Measurements from ENCODE around the gene DIAPH3.

DIAPH3 gene

DNA sequence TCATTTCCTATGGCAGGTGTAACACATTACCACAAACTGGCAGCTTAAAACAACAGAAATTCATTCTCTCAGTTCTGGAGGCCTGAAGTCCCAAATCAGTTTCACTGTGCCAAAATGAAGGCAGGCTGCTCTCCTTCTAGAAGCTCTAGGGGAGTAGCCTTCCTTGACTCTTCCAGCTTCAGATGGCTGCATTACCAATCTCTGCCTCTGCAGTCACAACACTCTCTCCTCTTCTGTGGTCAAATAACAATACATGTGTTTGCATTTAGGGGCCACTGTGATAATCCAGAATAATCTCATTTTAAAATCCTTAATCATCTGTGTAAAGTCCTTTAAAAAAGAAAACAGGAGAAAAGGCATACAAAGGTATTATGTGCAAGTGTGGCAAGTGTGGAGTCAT is 7.8 kb downstream of the DIAPH3 start:
- peak; percentile 26 for DNase-seq (ENCODE audit: low read depth)
- H3K4me3 ChIP-seq (ENCODE audit: control insufficient read depth, low read depth, low read length), result no peak overlapping the region
- no peak for TF ChIP-seq CTCF (conservative IDR thresholded peaks at IDR 0.05; ENCODE audit: control insufficient read depth, insufficient read depth, low read depth, low read length)

- no peak overlapping the region for H3K4me3 ChIP-seq (ENCODE audit: control insufficient read depth, low read depth, low read length)
- no peak for TF ChIP-seq CTCF (conservative IDR thresholded peaks at IDR 0.05; ENCODE audit: control insufficient read depth, insufficient read depth, low read depth, low read length)
Measured at GRCh38 chr13:60152904-60153303, 10.8 kb downstream of the DIAPH3 start.

DNA sequence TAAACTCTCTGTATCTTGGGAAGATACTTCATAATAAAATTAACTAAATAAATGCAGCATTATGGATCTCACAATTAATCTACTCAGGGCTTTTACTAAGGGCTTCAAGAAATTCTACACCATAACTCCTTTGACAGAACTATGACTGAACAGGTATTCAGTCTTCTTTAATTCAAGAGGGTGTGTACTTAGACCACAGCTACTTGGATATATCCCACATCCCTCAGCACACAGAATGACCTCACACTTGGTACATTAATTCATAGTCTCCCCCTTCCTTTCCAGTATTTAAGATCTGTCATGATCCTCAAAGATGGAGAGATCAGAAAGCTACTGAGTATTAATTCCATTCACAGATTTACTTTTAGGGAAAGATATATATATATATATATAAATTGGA is 11.6 kb downstream of the DIAPH3 start:
- no peak for TF ChIP-seq CTCF (conservative IDR thresholded peaks at IDR 0.05; ENCODE audit: control insufficient read depth, insufficient read depth, low read depth, low read length)
- H3K4me3 ChIP-seq (ENCODE audit: control insufficient read depth, low read depth, low read length), result no peak overlapping the region
- peak; percentile 37 for DNase-seq (ENCODE audit: low read depth)

More at GRCh38 chr13:60152904-60153303, 10.8 kb downstream of the DIAPH3 start:
- DNase-seq (ENCODE audit: low read depth), result peak; percentile 16

GRCh38 chr13:60150538-60150937 is 13.2 kb downstream of the DIAPH3 start:
- no peak for TF ChIP-seq CTCF (conservative IDR thresholded peaks at IDR 0.05; ENCODE audit: control insufficient read depth, insufficient read depth, low read depth, low read length)
- DNase-seq (ENCODE audit: low read depth), result no peak
- no peak overlapping the region for H3K4me3 ChIP-seq (ENCODE audit: control insufficient read depth, low read depth, low read length)

GRCh38 chr13:60148918-60149317 is 14.8 kb downstream of the DIAPH3 start:
- DNase-seq (ENCODE audit: low read depth), result no peak
- TF ChIP-seq CTCF (conservative IDR thresholded peaks at IDR 0.05; ENCODE audit: control insufficient read depth, insufficient read depth, low read depth, low read length), result no peak

DNA sequence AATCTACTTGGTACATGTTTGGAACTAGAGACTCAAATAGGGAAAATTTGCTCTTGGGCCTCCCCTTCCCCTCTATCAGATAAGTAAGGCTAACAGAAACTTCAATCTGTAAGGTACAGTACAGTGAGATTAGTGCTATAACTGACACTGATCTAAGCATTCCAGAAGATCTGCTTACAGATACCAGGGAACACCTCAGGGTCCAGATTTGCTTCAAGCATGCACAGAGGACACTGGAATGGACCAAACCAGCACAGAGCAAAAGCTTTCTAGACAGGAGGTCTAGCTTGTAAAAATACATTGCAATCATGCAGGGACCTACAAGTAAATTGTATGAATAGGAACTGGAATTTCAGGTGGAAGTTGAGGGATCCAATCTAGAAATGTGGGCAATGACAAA is 16.4 kb downstream of the DIAPH3 start:
- no peak overlapping the region for H3K4me3 ChIP-seq (ENCODE audit: control insufficient read depth, low read depth, low read length)
- no peak for TF ChIP-seq CTCF (conservative IDR thresholded peaks at IDR 0.05; ENCODE audit: control insufficient read depth, insufficient read depth, low read depth, low read length)
- no peak for DNase-seq (ENCODE audit: low read depth)

More at GRCh38 chr13:60148918-60149317, 14.8 kb downstream of the DIAPH3 start:
- no peak overlapping the region for H3K4me3 ChIP-seq (ENCODE audit: control insufficient read depth, low read depth, low read length)

DNA sequence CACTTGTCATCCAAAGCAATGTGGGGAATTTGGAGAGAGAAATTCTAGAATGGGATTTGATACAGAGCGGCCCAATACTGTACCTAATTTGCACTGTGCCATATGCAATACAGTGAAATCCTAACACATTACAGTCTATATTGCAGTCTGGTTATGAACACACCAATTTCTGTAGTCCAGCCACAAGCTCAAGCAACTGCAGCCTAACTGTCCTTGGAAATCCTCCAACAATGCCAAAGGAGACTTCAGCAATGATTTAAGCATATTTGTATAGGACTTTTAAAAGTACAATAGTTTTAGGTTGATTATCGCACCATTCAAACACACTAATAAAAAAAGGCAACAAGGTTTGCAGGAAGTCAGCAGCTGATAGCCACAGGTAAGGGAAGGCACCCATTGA is 17.3 kb downstream of the DIAPH3 start:
- DNase-seq (ENCODE audit: low read depth), result peak; percentile 50
- no peak for TF ChIP-seq CTCF (conservative IDR thresholded peaks at IDR 0.05; ENCODE audit: control insufficient read depth, insufficient read depth, low read depth, low read length)

More for the DNA sequence above, 17.3 kb downstream of the DIAPH3 start:
- no peak overlapping the region for H3K4me3 ChIP-seq (ENCODE audit: control insufficient read depth, low read depth, low read length)
